Measurements from ENCODE around the gene IGFBP3.

GRCh38 chr7:45920502-45921380 is at the start of gene IGFBP3:
- TF ChIP-seq, protein P1, sequence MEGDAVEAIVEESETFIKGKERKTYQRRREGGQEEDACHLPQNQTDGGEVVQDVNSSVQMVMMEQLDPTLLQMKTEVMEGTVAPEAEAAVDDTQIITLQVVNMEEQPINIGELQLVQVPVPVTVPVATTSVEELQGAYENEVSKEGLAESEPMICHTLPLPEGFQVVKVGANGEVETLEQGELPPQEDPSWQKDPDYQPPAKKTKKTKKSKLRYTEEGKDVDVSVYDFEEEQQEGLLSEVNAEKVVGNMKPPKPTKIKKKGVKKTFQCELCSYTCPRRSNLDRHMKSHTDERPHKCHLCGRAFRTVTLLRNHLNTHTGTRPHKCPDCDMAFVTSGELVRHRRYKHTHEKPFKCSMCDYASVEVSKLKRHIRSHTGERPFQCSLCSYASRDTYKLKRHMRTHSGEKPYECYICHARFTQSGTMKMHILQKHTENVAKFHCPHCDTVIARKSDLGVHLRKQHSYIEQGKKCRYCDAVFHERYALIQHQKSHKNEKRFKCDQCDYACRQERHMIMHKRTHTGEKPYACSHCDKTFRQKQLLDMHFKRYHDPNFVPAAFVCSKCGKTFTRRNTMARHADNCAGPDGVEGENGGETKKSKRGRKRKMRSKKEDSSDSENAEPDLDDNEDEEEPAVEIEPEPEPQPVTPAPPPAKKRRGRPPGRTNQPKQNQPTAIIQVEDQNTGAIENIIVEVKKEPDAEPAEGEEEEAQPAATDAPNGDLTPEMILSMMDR (IDR thresholded peaks at IDR 0.05), result no peak
- TF ChIP-seq EZH2 (IDR thresholded peaks at IDR 0.05), result peak; percentile 68
